Calu3 (cell line): ENCODE data around the gene RBFOX2. TPM values are rescaled to one million over a fixed set of nuclear protein-coding genes. Genes with fewer than 3 reads are reported as not detected.

ENCODE experiments used
- BruUV-seq: library from RNA; stranded (reverse); fragments of 400-500 nt; replicated peaks from 2 replicates; lab custom pipeline; 2021; lab: Mats Ljungman, UMichigan
- CTCF ChIA-PET: fragments of 300-600 bp; sonication (Branson Sonifier 250); formaldehyde crosslinking; loops from one replicate; lab custom pipeline; 2022; ENCODE audit warnings: antibody characterized with exemption; lab: Charles Lee
- DNase-seq: peaks from one replicate; pipeline ENCODE4 v3.0.0; 2022
- H3K27ac Mint-ChIP-seq: one replicate; pipeline ENCODE4 v1.8.0; 2022; ENCODE audit warnings: mixed read lengths; ENCODE audit not compliant: unreplicated experiment
- H3K27me3 Mint-ChIP-seq: one replicate; pipeline ENCODE4 v1.8.0; 2022; ENCODE audit warnings: mixed read lengths; ENCODE audit not compliant: unreplicated experiment
- H3K36me3 Mint-ChIP-seq: one replicate; pipeline ENCODE4 v1.8.0; 2022; ENCODE audit warnings: mild to moderate bottlenecking, moderate library complexity, mixed read lengths; ENCODE audit not compliant: insufficient read depth, unreplicated experiment
- H3K4me1 Mint-ChIP-seq: one replicate; pipeline ENCODE4 v1.8.0; 2022; ENCODE audit warnings: mild to moderate bottlenecking, low read depth, mixed read lengths; ENCODE audit not compliant: unreplicated experiment
- H3K4me3 Mint-ChIP-seq: one replicate; pipeline ENCODE4 v1.8.0; 2022; ENCODE audit warnings: mild to moderate bottlenecking, low read depth, moderate library complexity, mixed read lengths; ENCODE audit not compliant: unreplicated experiment
- H3K9me3 Mint-ChIP-seq: one replicate; pipeline ENCODE4 v1.8.0; 2022; ENCODE audit warnings: low read depth, mixed read lengths; ENCODE audit not compliant: unreplicated experiment
- intact Hi-C: fragments of 100-400 bp; cut with micrococcal nuclease; formaldehyde crosslinking; loops from one replicate; pipeline ENCODE4 v1.10.0; 2022; ENCODE audit not compliant: unreplicated experiment
- total RNA-seq: library from RNA; stranded (reverse); gene quantifications from 2 replicates; pipeline ENCODE4 v1.2.3, GENCODE V29; 2022
- TF ChIP-seq, protein P1 (sequence below): fragments of 200-600 bp; IDR thresholded peaks from one replicate; pipeline ENCODE4 v1.8.0; 2022; ENCODE audit warnings: antibody characterized with exemption; ENCODE audit not compliant: unreplicated experiment

The RBFOX2 gene
- total RNA-seq, 1 experiment from 2014 or later = 63.1 TPM

GRCh38 chr22:35998748-35999147 lies 29.9 kb downstream of the RBFOX2 start:
- peaks cover 20% of the 10 kb centered on the region for H3K4me1 Mint-ChIP-seq
- H3K27me3 Mint-ChIP-seq = no peaks in the 10 kb centered on the region
- H3K36me3 Mint-ChIP-seq = no peaks in the 10 kb centered on the region
- no peak overlapping the region for H3K27ac Mint-ChIP-seq
- CTCF ChIA-PET = no interaction called here
- intact Hi-C loops = no loop called here
- TF ChIP-seq, protein P1, sequence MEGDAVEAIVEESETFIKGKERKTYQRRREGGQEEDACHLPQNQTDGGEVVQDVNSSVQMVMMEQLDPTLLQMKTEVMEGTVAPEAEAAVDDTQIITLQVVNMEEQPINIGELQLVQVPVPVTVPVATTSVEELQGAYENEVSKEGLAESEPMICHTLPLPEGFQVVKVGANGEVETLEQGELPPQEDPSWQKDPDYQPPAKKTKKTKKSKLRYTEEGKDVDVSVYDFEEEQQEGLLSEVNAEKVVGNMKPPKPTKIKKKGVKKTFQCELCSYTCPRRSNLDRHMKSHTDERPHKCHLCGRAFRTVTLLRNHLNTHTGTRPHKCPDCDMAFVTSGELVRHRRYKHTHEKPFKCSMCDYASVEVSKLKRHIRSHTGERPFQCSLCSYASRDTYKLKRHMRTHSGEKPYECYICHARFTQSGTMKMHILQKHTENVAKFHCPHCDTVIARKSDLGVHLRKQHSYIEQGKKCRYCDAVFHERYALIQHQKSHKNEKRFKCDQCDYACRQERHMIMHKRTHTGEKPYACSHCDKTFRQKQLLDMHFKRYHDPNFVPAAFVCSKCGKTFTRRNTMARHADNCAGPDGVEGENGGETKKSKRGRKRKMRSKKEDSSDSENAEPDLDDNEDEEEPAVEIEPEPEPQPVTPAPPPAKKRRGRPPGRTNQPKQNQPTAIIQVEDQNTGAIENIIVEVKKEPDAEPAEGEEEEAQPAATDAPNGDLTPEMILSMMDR = no peak
- no peaks in the 10 kb centered on the region for H3K9me3 Mint-ChIP-seq
- H3K4me3 Mint-ChIP-seq = no peak overlapping the region
- BruUV-seq = no TSS peak
- no peak for DNase-seq

GRCh38 chr22:35997438-35997837 lies 31.2 kb downstream of the RBFOX2 start:
- DNase-seq = no peak
- H3K27ac Mint-ChIP-seq = no peak overlapping the region
- CTCF ChIA-PET = no interaction called here

DNA sequence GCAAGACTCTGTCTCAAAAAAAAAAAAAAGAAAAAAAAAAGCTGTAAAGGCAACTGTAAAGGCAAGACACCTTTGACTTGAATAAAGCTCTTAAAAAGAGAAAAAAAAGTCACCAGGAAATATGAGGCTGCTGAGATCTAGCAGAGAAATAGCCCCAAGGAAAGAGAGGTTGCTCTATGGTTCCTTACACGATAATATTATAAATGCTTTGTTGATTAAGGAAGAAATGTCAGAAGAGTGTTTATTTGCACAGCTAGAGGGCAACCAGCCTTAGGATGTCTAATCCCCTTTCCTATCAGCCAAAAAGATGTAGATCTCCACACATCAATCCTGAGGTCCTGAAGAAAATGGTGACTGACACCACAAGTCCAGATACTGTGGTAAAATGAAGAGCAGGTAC lies 32.0 kb downstream of the RBFOX2 start:
- no peaks in the 10 kb centered on the region for H3K9me3 Mint-ChIP-seq
- H3K27ac Mint-ChIP-seq = no peak overlapping the region
- no peaks in the 10 kb centered on the region for H3K27me3 Mint-ChIP-seq
- peaks cover 11% of the 10 kb centered on the region for H3K4me1 Mint-ChIP-seq
- no peak overlapping the region for H3K4me3 Mint-ChIP-seq
- no peaks in the 10 kb centered on the region for H3K36me3 Mint-ChIP-seq
- intact Hi-C loops = no loop called here
- no TSS peak for BruUV-seq
- TF ChIP-seq, protein P1 = no peak
- CTCF ChIA-PET = no interaction called here
- no peak for DNase-seq

More at GRCh38 chr22:35997438-35997837, 31.2 kb downstream of the RBFOX2 start:
- H3K36me3 Mint-ChIP-seq = no peaks in the 10 kb centered on the region
- intact Hi-C loops = no loop called here
- TF ChIP-seq, protein P1 = no peak
- H3K27me3 Mint-ChIP-seq = no peaks in the 10 kb centered on the region
- H3K9me3 Mint-ChIP-seq = no peaks in the 10 kb centered on the region
- BruUV-seq = no TSS peak
- no peak overlapping the region for H3K4me3 Mint-ChIP-seq
- H3K4me1 Mint-ChIP-seq = peaks cover 11% of the 10 kb centered on the region

GRCh38 chr22:35995772-35996171 lies 32.9 kb downstream of the RBFOX2 start:
- H3K27me3 Mint-ChIP-seq = no peaks in the 10 kb centered on the region
- CTCF ChIA-PET = interaction anchor here (0.6 kb wide), 1 partner anchor 139 kb away, joined by 3 read pairs; no protein-coding TSS in a partner anchor
- H3K4me3 Mint-ChIP-seq = no peak overlapping the region
- H3K27ac Mint-ChIP-seq = no peak overlapping the region
- H3K4me1 Mint-ChIP-seq = peaks cover 11% of the 10 kb centered on the region
- H3K9me3 Mint-ChIP-seq = no peaks in the 10 kb centered on the region
- H3K36me3 Mint-ChIP-seq = no peaks in the 10 kb centered on the region
- BruUV-seq = no TSS peak
- intact Hi-C loops = no loop called here
- TF ChIP-seq, protein P1 = no peak
- DNase-seq = no peak
